ENCODE results near the gene ULK1.

DNA sequence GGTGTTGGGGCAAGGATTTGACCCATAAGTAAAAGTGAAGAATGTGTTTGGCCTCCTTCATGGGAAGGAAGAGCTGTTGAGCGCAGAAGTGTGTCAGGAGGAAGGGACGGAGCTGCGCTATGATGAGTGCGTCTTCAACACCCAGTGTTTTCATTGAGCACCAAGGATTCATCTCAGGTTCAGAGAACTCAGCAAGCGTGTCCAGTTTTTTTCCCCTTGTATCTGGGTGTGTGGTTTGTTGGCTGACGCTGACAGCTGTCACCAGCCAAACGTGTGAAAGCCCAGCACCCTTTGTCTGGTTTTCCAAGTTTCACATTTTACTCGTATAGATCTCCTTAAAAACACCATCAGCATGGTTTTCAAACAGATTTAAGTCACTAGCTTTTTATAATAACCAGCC lies 67.6 kb downstream of the ULK1 start:
- TF ChIP-seq, protein P1, sequence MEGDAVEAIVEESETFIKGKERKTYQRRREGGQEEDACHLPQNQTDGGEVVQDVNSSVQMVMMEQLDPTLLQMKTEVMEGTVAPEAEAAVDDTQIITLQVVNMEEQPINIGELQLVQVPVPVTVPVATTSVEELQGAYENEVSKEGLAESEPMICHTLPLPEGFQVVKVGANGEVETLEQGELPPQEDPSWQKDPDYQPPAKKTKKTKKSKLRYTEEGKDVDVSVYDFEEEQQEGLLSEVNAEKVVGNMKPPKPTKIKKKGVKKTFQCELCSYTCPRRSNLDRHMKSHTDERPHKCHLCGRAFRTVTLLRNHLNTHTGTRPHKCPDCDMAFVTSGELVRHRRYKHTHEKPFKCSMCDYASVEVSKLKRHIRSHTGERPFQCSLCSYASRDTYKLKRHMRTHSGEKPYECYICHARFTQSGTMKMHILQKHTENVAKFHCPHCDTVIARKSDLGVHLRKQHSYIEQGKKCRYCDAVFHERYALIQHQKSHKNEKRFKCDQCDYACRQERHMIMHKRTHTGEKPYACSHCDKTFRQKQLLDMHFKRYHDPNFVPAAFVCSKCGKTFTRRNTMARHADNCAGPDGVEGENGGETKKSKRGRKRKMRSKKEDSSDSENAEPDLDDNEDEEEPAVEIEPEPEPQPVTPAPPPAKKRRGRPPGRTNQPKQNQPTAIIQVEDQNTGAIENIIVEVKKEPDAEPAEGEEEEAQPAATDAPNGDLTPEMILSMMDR (IDR thresholded peaks at IDR 0.05), result no peak
- TF ChIP-seq ZFX (IDR thresholded peaks at IDR 0.05; ENCODE audit: borderline replicate concordance), result no peak
